DMS153 treated with DMSO at 0.1 percent for 48 hours (cell line): ENCODE results near the gene ATXN7.

Experiments used
- DNase-seq: peaks from one replicate; lab custom pipeline; 2025; ENCODE audit not compliant: unreplicated experiment; lab: John Stamatoyannopoulos, UW

The ATXN7 gene

DNA sequence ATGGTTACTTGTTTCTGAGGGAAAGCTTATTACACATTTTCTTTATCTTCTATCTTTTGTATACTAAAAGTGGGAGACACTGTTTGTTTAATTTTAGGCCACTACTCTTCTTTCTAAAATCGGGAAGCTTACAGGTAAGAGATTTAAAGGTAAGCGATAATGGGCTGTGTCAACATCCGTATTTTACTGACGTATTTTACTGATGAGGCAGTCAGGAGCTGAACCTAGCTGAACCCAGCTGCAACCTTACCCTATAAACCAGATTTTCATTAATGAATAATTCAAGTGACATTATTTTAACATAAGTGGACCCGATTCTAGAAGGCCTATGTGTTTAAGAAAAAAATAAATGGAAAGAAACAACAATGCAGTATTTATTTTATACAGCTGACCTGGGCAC is 146.5 kb downstream of the ATXN7 start:
- no peak for DNase-seq

- no peak for DNase-seq
Measured at GRCh38 chr3:64011685-64012084, 148.0 kb downstream of the ATXN7 start.

- DNase-seq: no peak
Measured at GRCh38 chr3:64016941-64017620, 153.4 kb downstream of the ATXN7 start.

- no peak for DNase-seq
Measured at GRCh38 chr3:64019271-64019670, 155.6 kb downstream of the ATXN7 start.

- no peak for DNase-seq
Measured at GRCh38 chr3:64019879-64020278, 156.2 kb downstream of the ATXN7 start.

DNA sequence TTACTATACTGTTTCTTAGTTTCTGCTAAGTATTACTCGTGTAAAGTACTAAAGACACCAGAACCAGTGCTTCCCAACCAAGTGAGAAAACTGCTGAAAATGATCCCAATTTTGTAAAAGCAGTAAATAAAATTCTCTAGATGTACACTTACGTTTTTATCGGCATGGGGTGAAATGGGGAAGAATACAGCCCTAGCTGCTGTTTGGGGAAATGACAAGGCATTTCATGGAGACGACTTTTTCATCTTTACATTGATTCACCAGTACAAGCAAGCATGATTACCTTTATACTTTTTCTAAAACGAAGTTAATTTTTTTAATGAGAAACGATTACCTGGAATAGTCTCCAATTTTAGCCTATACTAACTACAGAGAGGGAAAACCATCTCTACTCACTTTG is 158.3 kb downstream of the ATXN7 start:
- no peak for DNase-seq

GRCh38 chr3:64022451-64023186 is 159.0 kb downstream of the ATXN7 start:
- no peak for DNase-seq

DNA sequence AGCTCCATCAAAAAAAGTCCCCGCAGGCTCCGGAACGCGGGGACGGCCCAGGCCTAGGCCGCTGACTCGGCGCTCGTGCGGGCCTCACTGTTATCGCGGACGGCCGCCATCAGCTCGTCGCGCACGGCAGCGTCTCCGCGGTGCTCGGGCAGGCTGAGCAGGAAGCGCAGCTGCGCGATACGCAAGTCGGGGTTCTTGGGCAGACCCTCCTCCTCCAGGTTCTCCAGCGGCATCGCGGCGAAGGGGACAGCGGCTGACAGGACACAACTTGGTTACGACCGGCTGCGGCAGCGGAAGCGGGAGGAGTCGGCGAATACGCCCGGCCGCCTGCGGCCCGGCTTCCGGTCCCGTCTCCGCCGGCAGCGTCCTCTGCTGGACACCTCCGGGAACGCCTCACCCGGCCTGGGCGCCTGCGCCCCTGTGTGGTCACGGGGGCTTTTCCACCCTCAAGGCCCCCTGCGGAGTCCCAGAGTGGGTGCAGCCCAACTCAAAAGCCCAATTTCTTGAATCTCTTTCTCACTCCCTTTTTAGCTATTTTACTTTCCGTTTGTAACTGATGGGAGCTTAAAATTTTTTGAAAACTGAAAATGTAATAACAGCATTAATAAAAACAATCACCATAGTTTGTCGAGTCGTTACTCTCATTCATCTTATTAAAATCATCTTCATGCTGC is 159.7 kb downstream of the ATXN7 start, which contains the start of gene PSMD6:
TSS of gene PSMD6 (minus strand) at position 308 of the 674 bp plus-strand sequence. CDS start at position 233, 75 bp downstream.
- peak; percentile 5 for DNase-seq

DNA sequence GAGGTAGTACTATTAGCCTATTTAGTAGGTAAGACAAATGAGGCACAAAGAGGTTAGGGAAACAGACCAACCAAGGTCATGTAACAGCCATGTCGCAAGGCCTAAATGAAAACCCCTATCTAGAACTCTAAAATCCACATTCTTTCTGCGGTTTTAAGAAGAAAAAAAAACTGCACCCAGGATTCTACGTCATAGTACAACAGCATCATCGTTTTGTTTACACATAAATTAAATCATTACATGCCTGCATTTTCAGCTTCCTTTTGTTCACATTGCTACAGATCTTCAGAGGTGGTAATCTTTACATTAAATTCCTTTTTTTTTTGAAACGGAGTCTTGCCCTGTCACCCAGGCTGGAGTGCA is 160.2 kb downstream of the ATXN7 start:
- no peak for DNase-seq

- DNase-seq: no peak
Measured at GRCh38 chr3:64026346-64026745, 162.7 kb downstream of the ATXN7 start.

- DNase-seq: no peak
Measured at GRCh38 chr3:64027658-64028057, 164.0 kb downstream of the ATXN7 start.

- no peak for DNase-seq
Measured at GRCh38 chr3:64028754-64029153, 165.1 kb downstream of the ATXN7 start.

- DNase-seq: no peak
Measured at GRCh38 chr3:64029287-64029686, 165.6 kb downstream of the ATXN7 start.

GRCh38 chr3:64030741-64031140 is 167.1 kb downstream of the ATXN7 start:
- peak; percentile 34 for DNase-seq

DNA sequence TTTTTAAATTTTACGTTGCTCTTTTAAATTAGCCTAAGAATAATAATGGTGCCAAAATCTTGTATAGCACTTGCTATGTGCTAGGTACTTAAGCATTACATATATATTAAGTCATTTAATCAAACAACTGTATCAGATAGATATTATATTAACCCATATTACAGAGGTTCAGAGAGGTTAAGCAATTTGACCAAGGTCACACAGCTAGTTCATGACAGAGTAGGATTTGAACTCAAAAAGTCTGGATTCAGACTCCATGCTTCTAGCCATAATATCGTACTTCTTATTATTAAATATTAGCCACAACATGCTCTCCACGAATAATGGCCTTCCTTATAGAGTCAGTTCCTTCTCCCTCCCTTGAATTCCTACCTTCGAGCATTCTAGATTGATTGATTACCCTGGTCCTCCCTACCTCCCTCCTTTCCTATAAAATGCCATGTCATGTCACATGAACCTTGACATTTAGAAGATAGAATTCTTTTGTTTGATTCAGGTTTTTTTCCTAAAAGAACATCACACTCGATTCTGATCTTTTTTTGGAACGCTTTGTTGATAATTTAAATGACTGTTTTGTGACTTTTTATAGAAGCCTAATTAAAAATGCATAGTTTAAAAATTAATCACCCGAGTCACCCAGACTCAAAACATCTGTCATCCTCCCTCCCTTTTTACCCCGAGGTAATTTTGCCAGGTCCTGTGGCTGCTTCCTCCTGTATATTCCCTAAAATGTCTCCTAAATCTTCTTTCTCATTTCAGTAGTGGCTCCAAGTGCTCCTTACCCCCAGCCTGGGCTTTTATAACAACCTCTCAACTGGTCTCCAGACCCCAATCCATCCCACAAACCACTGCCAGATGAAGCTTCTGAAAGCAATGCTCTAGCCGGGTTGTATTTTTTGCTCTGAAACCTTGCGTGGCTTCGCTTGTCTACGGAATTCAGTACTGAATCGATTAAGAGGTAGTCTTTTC is 168.2 kb downstream of the ATXN7 start:
- no peak for DNase-seq

DNA sequence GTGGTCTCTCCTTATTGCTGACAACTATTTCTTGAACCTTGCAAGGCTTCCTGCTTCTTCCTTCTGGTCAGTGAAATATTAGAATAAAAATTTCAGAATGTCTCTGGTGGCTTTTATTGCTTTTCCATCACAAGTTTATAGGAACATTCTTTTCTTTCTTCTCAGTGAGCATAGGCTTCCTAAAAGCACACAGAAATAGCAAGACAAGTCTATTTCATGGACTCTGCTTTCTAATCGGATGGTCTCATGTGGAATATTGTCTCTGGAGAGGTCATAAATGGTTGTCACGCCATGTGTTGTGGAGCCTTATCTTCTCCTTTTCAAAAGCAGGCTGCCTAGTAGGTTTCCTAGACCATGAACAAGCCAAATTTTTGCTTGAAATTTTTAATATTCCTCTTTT is 169.4 kb downstream of the ATXN7 start:
- no peak for DNase-seq

DNA sequence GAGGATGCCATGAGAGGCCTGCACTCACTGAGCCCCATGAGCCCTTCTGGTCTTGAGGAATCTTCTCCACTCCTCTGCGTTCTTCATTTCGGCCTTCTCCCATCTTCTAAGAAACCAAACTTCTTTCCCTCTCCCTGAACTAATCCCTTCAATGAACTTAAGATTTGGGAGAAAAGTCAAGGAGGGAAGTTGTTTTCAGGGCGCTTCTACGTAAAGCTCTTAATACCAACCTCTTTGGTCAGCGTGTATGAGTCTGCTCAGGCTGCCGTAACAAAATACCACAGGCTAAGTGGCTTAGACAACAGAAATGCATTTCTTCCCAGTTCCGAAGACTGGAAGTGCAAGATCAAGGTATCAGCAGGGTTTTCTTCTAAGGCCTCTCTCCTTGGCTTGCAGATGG is 173.4 kb downstream of the ATXN7 start:
- DNase-seq: no peak

- no peak for DNase-seq
Measured at GRCh38 chr3:64038253-64038767, 174.6 kb downstream of the ATXN7 start.

DNA sequence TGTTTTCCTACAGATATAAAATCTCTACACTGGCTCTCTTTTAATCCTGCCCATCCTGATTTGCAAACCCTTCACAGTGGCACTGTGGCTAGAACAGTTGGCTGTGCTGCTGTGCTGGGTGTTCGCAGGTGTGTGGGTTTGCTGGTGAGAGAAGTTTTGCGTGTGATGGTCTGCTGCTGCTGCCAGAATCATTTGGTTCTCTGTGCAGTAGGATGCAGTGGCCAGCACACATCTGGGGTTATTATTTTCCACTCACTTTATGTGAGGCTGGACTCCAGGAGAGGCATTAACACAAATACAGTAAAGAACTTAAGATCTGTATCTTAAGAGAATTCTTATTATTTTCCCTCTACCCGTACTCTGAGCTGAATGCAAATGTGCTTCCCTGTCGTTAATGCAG is 175.7 kb downstream of the ATXN7 start:
- no peak for DNase-seq

DNA sequence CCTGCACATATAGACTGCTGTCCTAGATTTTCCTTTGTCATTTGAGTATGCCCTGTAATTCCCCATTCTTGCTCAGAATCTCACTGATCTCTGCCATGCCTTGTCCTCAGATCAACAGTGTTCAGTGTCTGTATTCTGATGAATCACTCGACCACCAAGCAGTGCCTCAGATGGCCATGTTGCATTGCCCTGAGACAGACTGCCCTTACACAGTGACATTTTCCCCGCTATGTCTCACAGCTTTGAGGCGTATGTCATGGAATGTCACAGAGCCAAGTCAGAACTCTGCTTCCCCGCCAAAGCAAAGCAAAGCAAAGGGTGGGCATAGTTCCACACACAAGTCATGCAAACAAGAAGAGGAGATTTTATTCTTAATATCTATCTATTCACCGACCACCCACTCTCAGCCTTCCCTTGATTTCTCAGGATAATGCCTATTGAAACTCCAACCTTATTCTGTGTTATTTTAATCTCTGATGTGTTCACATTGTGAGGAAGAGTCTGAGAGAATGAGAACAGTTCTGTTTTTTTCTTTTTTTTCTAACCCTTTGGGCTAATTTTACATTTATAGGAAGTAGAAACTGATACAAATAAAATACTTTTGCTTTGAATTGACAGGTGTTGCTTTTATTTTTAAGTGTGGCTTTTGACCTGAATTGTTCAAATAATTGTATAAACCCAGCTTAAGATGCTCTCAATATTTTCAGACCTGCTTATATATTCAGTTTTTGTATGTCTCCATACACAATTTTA is 176.5 kb downstream of the ATXN7 start:
- DNase-seq: no peak
